GM21360 (cell line): ENCODE results near the gene BRD1.
A peak's percentile ranks its signal among the peaks of the same experiment; 100 is the strongest.
"Not testable (repeated sequence)": the region's sequence is repeated elsewhere in the genome, so short reads cannot be mapped to it uniquely, and the experiment has no call there.

ENCODE experiments used
- ATAC-seq: cut with Tn5 transposase; IDR thresholded peaks from one replicate; pipeline ENCODE4 v1.9.1; 2021; ENCODE audit warnings: mild to moderate bottlenecking, moderate library complexity; ENCODE audit not compliant: unreplicated experiment

Gene BRD1

DNA sequence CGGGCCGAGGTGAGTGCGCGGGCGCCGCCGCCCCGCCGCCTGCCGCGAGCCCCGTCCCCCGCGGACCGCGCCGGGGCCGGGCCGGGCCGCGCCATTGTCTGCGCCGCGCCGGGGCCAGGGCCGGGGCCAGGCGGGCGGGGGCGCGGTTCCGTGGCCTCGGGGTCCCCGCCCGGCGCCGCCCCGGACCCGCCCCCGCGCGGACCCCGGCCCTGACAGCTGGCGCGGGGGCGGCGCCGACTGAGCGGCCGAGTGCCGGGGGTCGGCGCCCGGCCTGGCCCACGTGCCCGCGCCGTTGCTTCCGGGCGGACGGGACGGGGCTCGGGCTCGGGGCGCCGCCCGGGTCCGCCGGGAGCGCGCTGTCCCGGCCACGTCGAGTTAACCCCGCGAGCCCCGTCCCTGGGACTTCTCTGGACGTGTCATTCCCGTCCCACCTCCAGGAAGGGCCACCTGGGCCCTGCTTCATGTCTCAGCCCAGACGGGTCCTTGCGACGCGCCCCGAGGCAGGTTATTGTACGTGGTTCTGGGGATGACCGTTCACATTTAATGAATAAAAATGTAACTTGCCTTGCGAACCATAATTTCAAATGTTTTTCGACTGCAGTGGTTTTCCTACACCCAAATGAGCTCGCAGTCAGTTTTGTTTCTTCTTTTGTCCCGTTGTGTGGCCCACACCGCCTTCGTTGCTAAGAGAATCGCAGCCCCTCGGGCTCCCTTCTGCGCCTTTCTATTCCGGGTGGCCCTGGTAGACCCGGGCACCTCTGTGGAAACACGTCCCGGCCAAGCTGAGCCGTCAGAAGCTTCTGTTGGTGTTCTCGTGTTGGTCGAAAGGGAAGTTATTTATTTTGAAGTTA lies 26.5 kb upstream of the BRD1 start:
- peak; percentile 24 for ATAC-seq

DNA sequence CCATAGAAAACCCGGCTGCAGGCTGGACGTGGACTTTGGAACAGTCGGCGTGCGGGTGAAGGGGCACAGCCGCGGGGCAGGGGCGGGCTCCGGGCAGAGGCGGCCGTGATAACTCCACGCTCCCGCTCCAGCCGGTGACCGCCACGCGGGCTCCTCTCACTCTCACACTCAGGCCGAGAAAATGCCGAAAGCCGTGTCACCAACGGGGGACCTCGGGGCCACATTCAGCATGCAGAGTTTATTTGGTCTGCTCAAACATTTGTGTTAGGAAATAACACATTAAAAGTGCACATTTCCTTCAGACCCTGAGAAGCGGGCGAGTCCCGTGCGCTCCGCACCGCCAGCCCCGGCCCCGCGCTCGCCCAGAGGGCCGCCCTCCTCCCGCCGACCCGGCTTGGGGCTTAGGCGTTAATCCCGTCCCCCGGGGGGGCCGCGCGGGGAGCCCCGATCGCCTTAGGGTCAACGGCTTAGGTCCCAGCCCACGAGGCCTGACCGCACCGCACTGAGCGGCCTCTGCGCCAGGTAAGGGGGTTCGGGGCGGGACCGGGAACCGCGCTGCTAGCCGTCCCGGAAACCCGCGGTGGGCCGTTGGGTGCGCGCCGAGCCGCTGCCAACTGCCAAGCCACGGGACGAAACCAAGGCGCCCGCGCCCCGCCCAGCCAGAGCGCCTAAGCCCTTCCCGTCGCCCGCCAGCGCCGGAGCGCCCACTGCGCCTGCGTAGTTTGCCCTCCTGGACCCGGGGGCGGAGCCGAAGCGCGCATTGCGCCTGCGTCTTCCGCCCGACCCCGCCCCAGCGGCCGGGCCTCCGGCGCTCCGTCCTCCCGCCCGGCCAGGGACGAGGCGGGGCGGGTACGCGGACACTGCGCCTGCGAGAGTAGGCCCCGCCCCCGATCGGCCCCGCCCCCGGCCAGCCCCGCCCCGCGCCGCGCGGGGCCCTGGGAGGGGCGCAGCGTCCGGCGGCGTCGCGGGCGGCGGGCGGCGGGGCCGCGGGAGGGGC lies 25.5 kb upstream of the BRD1 start, which contains the start of gene ZBED4:
Gene ZBED4, plus strand, starts transcription at position 947 of the 997 bp plus-strand sequence. CDS start 29,819 bp downstream, outside the sequence.
- peak; percentile 78 for ATAC-seq

DNA sequence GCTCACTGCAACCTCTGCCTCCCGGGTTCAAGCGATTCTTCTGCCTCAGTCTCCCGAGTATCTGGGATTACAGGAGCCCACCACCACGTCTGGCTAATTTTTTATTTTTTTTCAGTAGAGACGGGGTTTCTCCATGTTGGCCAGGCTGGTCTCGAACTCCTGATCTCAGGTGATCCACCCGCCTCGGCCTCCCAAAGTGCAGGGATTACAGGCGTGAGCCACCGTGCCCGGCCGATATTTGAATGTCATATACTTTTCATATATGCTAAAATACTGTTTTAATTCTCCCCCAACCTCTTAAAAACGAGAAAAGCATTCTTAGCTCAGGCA lies 24.9 kb upstream of the BRD1 start:
- ATAC-seq = not testable (repeated sequence)

- no peak for ATAC-seq
Measured at GRCh38 chr22:49850959-49851802, 23.5 kb upstream of the BRD1 start.

- no peak for ATAC-seq
Measured at GRCh38 chr22:49850021-49850911, 22.6 kb upstream of the BRD1 start.

DNA sequence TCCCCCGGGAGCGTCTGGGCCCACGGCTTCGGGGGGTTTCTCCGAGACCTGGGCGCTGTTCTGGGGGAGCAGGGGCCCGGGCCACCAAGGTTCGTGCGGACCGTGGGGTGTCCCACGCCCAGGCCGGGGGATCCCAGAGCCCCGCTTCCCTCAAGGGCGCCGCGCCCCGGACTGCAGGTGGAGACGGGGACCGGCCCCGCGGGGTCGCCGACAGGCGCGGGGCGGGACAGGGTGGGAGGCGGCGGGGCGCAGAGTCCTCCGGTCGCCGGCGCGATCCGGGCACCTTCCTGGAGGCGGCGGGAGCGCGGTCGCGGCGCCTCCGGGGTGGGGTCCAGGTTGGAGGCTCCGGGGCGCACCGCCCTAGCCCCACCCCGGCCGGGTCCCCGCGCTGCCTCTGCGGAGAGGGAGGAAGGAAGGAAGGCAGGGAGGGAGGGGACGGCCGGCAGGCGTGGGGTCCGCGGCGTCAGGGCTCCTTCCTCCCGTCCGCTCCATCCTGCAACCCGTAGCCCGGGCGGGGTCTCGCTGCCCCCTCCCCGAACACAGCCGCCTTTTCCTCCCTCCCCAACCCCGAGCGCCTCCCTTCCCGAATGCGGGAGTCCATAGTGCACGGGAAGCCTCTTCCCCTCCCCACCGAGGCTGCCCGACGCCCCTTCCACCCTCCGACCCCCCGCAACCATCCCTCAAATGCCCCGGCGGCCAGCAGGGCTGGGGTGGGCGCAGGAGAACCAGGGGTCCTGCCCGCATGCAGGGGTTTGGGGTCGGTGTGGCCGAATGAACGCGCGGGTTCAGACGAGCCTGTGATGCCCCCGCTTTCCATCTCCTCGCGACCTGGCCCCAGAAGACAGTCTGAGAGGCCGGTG lies 21.7 kb upstream of the BRD1 start:
- ATAC-seq = no peak

GRCh38 chr22:49848690-49849160 lies 21.1 kb upstream of the BRD1 start:
- ATAC-seq = no peak

DNA sequence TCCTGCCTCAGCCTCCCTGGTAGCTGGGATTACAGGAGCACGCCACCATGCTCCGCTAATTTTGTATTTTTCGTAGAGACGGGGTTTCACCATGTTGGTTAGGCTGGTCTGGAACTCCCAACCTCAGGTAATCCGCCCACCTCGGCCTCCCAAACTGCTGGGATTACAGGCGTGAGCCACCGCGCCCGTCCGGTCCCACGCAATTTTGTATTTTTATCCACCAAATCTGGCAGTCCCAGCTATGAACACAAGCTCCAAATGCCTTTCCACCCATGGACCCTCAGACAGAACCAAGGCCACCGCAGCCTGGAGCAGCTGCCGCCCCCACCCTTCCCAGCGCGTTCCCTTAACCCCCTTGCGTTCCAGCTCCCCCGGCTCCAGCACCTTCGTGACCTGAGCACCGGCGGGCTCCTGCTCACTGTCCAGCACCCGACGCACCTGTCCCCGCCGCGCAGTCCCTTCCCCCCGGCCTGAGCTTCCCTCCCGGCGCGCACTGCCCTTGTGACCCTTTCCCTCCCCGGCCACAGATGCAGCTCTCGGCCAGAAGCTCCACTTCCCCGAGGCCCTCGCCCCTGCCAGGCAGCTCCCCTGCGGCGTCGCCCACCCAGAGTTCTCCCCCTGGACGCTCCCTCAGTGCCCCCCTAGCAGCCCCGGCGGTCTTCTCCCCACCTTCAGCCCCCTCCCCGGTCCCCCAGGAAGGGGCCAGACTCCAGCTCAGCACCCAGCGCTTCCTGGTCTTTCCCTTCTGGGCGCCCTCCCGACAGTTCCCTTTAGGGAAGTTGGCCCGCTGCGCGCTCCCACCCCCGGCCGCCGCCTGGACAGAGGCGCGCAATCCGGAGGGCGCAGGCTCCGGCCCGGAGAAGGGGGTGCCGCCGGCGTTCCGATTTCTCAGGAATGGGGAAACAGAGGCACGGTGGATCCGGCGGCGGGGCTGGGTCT lies 20.3 kb upstream of the BRD1 start:
- no peak for ATAC-seq

DNA sequence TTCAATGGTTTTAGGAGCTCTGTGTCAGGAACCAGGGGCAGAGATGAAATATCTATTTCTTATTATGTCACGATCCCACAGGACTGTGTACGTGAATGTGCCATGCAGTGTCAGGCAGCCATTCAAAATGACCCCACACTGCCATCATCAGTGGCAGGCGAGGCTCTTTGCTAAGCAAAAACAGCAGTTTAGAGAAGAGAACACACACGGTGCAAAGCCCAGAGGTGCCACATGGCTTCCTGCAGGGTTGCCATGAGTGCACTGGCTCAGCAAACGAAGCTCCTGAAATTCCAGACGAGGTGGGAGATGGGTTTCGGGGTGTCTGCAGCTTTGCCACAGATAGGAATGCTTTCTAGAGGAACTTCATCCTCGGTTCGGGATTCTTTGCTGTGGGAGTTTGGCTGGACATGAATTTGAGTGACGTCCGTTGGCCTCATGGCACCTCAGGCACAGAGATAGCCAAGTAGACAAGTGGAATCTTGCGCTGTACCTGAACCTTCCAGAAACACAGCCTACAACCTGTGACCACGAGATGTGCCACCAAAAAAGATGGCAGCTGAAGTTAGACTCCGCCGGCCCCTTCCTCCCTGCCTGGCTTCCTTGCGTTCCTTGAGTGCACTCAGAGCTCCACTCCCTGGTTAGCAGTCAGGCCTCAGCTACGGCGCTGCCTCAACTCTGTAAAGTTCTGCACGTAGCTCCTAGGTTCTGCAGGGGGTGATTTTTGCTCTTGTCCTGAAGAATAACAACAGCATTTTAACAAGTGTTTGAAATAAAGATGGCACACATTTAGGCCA lies 18.2 kb upstream of the BRD1 start:
- no peak for ATAC-seq

- ATAC-seq = no peak
Measured at GRCh38 chr22:49845241-49845640, 17.6 kb upstream of the BRD1 start.

DNA sequence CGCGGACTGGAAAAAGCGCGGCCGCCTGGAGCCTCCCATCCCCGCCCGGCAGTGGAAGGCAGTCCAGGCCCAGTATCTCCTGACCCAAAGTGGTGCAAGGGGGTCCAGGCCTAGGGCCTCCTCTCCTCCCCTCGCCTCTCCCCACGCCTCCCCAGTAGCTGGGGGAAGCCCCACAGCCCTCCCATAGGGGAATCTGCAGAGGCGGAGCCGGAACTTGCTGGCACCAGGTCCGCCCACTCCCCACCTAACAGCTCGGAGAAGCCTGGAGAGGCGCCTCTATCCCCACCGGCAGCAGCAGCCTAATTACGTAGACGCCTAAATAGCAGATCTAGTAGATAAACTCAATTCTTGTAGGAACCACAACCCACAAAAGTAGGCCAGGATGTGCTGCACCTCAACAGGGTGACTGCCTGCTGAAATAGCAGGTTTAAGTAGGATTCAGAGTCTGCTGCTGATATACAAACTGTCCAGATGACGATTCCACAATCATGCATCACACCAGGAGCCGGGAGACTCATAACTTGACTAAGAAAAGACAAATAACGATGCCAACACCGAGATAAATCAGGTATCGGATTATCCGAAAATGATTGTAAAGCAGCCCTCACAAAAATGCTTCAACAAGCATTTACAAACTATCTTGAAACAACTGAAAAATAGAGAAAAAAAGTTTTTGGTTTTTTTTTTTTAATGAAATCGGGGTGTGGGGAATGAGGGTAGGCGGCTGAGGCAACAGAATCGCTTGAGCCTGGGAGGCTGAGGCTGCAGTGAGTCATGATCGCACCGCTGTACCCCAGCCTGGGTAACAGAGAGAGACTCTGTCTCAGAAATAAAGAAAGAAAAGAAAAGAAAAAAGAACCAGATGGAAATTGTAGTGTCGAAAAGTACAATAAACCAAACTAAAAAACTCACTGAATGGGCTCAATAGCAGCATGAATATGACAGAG lies 11.4 kb upstream of the BRD1 start:
- ATAC-seq = no peak

GRCh38 chr22:49833340-49834007 lies 5.8 kb upstream of the BRD1 start:
- ATAC-seq = no peak

- ATAC-seq = no peak
Measured at GRCh38 chr22:49829044-49829853, 1.6 kb upstream of the BRD1 start.

GRCh38 chr22:49828599-49828965 lies 909 bp upstream of the BRD1 start:
- no peak for ATAC-seq
